Hematopoietic multipotent progenitor cell treated with erythropoietin and hydrocortisone succinate and interleukin-3 and kit ligand, for 4 days (in vitro differentiated cells): ENCODE data around the gene YJU2.
"Not testable (repeated sequence)": the region's sequence is repeated elsewhere in the genome, so short reads cannot be mapped to it uniquely, and the experiment has no call there.

Experiments
- DNase-seq: peaks from one replicate; pipeline ENCODE4 v3.0.0-alpha.2; 2015

The YJU2 gene

DNA sequence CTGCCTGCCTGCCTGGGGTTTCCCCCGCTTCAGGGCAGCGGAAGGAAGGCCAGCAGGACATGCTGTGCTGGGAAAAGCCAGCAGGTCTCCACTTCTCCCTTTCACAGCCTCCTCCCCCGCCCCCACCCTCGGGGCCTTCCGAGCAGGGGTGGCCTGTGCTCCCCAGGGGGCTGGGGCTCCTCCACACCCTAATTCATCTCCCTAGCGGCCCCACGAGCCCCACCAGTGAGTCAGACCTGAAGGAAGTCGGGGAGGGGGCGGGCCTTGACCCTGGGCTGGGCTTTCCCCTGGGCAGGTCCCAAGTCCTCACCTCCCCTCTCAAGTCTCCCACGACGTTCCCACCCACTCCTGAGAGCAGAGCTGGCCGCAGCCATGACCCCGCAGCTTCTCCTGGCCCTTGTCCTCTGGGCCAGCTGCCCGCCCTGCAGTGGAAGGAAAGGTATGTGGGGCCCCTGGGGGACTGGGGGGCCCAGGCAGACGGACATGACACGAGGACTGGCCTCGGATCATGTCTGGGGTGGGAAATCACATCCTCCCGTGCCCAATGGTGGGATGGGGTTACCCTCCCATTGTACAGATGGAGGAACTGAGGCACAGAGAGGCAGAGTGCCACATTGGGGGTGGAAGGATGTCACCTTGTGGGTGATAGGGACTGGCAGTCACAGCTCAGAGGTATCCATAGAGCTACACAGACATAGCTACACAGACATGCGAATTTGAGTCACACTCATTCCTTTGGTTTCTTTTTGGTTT, 17.5 kb upstream of the YJU2 start, which contains the start of gene EBI3:
EBI3 (plus strand) TSS at position 345 of the 753 bp plus-strand sequence; CDS start at position 373, 28 bp downstream.
- DNase-seq = peak; percentile 24

DNA sequence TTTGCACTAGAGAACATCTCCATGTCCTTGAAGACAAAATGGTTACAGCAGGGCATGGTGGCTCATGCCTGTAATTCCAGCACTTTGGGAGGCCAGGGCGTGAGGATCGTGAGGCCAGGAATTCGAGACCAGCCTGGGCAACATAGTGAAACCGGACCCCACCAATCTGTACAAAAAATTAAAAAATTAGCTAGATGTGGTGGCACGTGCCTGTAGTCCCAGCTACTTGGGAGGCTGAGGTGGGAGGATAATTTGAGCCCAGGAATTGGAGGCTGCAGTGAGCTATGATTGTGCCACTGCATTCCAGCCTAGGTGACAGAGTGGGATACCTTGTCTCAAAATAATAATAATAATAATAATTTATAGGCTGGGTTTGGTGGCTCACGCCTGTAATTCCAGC, 16.6 kb upstream of the YJU2 start:
- DNase-seq = not testable (repeated sequence)

DNA sequence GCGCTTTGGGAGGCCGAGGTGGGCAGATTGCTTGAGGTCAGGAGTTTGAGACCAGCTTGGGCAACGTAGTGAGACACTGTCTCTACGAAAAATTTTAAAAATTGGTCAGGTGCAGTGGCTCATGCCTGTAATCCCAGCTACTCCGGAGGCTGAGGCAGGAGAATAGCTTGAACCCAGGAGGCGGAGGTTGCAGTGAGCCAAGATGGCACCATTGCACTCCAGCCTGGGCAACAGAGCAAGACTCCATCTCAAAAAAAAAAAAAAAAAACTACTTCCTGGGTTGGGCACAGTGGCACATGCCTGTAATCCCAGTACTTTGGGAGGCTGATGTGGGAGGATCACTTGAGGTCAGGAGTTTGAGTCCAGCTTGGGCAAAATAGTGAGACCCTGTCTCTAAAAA, 15.4 kb upstream of the YJU2 start:
- not testable (repeated sequence) for DNase-seq

- not testable (repeated sequence) for DNase-seq
Measured at GRCh38 chr19:4232139-4232538, 14.7 kb upstream of the YJU2 start.

DNA sequence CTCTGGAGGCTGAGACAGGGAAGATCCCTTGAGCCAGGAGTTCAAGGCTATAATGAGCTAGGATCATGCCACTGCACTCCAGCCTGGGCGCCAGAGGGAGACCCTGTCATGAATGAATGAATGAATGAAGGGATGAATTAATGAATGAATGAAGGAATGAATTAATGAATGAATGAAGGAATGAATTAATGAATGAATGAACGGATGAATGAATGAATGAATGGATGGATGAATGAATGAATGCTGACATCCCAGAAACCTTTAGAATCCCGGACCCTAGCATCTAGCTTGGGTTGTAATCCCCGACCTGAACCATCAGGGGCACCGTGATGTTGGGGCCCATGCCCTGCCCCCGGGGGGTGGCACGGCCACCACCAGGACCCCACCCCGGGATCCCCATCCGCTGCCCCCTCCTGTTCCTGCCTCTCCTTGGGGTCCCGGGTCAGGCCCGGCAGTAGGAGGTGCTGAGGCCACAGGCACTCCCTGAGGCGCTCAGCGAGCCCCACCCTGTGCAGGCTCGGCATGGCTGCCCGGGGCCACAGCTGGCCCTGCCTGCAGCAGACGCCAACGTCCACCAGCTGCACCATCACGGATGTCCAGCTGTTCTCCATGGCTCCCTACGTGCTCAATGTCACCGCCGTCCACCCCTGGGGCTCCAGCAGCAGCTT, 14.1 kb upstream of the YJU2 start:
- DNase-seq = no peak

GRCh38 chr19:4233282-4233853, 13.5 kb upstream of the YJU2 start:
- DNase-seq = peak; percentile 70

GRCh38 chr19:4234142-4234861, 12.6 kb upstream of the YJU2 start:
- DNase-seq = no peak

GRCh38 chr19:4234862-4235201, 12.0 kb upstream of the YJU2 start:
- no peak for DNase-seq

DNA sequence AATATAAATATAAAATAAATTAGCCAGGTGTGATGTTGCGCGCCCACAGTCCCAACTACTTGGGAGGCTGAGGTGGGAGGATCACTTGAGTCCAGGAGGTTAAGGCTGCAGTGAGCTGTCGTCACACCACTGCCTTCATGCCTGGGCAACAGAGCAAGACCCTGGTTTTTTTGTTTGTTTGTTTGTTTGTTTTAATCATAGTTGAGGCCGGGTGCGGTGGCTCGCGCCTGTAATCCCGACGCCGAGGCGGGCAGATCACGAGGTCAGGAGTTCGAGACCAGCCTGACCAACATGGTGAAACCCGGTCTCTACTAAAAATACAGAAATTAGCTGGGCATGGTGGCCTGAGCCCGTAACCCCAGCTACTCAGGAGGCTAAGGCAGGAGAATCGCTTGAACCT, 9.4 kb upstream of the YJU2 start:
- DNase-seq = not testable (repeated sequence)

DNA sequence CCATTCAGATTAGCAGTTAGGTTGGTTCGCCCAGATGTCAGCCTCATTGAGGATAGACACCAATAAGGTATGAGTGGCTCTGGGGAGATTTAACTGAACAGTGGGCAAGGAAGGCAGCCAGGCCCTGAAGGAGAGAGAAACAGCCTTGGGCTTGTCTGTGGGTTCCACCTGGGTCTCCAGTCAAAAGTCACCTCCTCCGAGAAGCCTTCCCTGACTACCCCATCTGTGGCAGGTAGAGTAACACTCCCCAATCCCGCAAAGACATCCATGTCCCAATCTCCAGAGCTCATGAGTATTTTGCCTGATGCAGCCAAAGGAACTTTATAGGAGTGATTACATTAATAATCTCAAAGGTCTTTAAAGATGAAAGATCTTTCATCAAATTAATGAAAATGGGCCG, 8.0 kb upstream of the YJU2 start:
- no peak for DNase-seq

GRCh38 chr19:4241824-4242430, 5.0 kb upstream of the YJU2 start:
- no peak for DNase-seq

DNA sequence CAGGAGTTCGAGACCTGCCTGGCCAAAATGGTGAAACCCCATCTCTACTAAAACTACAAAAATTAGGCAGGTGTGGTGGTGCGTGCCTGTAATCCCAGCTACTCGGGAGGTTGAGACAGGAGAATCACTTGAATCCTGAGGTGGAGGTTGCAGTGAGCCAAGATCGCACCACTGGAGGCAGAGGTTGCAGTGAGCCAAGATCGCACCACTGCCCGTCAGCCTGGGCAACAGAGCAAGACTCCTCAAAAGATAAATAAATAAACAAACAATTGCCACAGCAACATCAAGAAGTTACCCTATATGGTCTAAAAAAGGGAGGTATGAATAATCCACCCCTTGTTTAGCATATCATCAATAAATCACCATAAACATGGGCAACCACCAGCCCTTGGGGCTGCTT, 942 bp upstream of the YJU2 start:
- not testable (repeated sequence) for DNase-seq

DNA sequence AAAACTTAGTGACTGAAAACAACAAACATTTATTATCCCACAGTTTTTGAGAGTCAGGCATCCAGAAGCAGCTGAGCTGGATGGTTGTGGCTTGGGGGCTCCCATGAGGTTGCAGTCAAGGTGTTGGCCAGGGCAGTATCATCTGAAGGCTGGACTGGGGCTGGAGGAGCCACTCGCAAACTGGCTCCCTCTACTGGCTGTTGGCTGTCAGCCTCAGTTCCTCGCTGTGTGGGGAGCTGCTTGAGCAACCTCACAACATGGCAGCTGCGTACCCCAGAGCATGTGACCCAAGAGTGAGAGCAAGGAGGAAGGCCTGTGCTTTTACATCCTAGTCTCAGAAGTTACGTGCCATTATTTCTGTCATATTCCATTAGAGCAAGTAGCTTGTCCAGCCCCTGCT, 9.7 kb downstream of the YJU2 start:
- DNase-seq = peak; percentile 44

DNA sequence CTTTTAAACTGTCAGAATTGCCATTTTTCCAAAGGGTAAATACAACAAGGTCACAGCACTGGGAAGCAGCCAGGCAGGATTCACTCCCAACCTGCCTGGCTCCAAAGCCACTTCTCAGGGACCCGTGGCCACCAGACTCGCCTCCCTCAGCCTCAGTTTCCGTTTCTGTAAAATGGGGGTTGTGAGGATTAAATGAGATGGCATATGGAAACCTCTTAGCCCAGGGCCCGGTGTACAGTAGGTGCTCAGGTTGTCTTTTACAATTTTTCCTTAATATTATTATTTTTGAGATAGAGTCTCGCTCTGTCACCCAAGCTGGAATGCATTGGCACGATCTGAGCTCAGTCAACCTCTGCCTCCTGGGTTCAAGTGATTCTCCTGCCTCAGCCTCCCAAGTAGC, 10.1 kb downstream of the YJU2 start:
- no peak for DNase-seq

- DNase-seq = no peak
Measured at GRCh38 chr19:4258181-4258580, 11.3 kb downstream of the YJU2 start.

DNA sequence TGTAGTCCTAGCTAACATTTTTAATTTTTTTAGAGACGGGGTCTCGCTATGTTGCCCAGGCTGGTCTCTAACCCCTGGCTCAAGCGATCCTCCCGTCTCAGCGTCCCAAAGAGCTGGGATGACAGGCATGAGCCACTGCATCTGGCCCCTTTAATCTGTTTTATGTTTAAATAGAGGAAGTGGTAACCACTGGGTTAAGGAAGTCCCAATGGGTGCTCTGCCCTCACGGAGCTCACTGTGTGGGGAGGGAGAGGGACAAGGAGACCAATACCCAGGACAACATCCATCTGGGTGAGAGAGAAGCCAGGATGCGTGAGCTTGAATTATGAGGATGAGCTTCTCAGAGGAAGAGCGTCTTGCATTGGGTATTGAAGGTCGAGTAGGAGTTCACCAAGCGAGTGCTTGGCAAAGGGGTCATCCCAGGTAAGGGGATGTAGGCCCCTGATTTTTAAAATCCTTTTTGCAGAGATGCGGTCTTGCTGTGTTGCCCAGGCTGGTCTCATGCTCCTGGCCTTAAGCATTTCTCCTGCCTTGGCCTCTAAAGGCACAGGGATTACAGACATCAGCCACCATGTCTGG, 13.8 kb downstream of the YJU2 start:
- DNase-seq = peak; percentile 41

DNA sequence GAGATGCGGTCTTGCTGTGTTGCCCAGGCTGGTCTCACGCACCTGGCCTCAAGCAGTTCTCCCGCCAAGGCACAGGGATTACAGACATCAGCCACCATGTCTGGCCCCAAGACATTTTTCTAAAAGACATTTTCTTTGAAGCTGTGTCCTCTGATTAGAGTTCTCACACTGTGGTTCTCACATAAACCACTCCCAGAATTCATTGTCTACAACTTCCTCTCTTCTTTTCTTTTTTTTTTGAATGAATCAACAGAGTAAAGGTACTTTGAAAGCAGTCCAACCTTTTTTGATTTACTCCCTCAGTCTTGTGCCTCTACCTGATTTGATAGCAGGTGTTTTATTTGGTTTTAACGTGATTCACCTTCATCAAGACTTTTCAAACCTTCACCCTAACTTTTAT, 17.9 kb downstream of the YJU2 start:
- peak; percentile 35 for DNase-seq

- no peak for DNase-seq
Measured at GRCh38 chr19:4266253-4267000, 19.5 kb downstream of the YJU2 start.

DNA sequence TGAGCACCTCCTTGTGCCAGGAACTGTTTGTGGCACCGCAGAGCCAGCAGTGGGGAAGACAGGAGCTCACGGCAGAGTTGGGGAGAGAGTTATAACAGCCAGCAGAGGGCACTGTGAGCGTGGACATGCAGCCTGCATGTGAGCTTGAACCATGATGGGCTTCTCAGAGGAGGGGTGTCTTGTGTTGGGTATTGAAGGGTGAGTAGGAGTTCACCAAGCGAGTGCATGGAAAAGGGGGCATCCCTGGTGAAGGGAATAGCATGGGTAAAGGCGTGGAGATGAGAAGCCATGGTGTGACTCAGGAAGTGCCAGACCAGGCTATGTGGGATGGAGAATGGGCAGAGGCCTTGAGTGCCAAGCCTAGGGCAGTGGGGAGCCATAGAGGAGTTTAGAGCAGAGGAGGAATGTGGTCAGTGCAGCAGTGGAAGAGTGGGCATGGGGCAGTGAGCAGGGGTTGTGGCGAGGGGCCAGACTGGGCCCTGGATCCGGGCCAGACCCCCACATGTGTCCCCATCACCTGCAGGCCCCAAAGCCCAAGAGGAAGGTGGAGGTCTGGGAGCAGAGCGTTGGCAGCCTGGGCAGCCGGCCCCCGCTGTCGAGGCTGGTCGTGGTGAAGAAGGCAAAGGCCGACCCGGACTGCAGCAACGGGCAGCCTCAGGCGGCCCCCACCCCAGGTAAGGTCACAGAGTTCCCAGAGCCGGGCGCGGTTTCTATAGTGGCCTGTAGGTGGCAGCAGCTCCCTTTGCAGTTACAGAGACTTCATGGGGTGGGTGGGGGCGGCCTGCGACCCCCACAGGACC, 20.4 kb downstream of the YJU2 start:
- DNase-seq = peak; percentile 86

DNA sequence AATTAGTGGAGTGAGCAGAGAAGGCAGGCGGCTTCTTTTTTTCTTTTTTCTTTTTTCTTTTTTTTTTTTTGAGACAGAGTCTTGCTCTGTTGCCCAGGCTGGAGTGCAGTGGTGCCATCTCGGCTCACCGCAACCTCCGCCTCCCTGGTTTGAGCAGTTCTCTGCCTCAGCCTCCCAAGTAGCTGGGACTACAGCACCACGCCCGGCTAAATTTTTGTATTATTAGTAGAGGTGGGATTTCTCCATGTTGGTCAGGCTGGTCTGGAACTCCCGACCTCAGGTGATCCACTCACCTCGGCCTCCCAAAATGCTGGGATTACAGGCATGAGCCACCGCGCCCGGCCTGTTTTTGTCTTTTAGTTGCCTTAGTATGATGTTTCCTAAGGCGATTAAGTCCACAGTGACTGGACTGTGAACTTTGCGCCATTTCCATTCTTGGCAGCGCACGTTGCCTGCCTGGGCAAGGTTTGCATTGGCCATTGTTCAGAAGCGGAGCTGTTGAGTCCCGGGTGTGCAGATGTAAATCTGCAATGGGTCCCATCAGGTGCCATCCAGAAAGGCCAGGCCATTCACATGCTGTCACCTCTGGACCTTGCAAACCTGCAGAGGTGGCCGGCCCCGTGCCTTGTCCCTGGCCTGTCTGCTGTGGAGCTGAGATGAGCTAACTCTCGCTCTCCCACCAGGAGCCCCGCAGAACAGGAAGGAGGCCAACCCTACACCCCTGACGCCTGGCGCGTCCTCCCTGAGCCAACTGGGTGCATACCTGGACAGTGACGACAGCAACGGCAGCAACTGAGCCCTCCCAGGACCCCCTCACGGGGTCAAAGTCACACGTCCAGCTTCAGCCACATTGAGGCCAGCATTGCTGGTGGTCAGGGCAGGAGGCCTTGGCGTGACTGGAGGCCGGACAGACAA, 21.3 kb downstream of the YJU2 start:
- DNase-seq = no peak
